ENCODE data around the gene BCAT1.

BCAT1 gene

DNA sequence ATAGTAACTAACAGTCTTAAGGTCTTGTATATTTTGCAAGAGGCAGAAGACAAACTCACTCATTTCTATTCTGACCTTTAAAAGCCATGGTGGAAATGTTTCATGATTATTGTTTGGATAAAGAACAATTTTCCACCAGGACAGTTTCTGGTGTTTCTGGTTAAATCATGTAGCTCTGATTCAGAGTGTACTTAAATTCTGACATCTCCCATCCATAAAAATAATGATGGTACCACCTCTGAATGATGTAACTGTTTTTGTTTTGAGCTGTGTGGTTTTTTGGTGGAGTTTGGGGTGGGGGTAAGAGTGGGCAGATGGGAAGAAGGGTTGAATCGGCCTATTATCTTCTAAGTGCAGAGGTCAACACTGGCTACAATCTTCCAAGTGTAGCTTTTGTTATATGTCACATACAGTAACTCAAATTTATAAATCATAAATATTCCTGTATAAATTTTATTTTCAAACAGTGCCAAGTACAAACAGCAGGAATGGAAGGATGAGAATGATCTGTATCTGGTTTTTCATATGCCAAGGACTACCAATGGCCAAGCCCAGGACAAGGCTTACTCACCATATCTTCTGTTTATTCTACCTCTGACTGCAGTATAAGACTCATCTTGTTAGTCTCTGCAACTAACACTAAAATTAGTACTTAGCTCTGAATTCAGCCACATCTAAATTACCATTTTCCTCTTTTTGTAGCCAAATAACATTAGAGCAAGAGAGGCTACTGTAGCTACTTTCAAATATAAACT, 108.7 kb downstream of the BCAT1 start:
- no peaks in the 10 kb centered on the region for H3K9me3 ChIP-seq
- no peak overlapping the region for H3K4me3 ChIP-seq (ENCODE audit: low read depth in 1 of 2, low read length in 1 of 2)
- no peaks in the 10 kb centered on the region for H3K27me3 ChIP-seq
- no peaks in the 10 kb centered on the region for H3K36me3 ChIP-seq
- H3K27ac ChIP-seq = no peak overlapping the region
- H3K4me1 ChIP-seq (ENCODE audit: control insufficient read depth in 1 of 2, insufficient read depth in 1 of 2, low read depth in 1 of 2, low read length in 1 of 2) = peaks cover 4 to 8% of the 10 kb centered on the region in 2 experiments
- TF ChIP-seq, protein P1, sequence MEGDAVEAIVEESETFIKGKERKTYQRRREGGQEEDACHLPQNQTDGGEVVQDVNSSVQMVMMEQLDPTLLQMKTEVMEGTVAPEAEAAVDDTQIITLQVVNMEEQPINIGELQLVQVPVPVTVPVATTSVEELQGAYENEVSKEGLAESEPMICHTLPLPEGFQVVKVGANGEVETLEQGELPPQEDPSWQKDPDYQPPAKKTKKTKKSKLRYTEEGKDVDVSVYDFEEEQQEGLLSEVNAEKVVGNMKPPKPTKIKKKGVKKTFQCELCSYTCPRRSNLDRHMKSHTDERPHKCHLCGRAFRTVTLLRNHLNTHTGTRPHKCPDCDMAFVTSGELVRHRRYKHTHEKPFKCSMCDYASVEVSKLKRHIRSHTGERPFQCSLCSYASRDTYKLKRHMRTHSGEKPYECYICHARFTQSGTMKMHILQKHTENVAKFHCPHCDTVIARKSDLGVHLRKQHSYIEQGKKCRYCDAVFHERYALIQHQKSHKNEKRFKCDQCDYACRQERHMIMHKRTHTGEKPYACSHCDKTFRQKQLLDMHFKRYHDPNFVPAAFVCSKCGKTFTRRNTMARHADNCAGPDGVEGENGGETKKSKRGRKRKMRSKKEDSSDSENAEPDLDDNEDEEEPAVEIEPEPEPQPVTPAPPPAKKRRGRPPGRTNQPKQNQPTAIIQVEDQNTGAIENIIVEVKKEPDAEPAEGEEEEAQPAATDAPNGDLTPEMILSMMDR (IDR thresholded peaks at IDR 0.05) = no peak

DNA sequence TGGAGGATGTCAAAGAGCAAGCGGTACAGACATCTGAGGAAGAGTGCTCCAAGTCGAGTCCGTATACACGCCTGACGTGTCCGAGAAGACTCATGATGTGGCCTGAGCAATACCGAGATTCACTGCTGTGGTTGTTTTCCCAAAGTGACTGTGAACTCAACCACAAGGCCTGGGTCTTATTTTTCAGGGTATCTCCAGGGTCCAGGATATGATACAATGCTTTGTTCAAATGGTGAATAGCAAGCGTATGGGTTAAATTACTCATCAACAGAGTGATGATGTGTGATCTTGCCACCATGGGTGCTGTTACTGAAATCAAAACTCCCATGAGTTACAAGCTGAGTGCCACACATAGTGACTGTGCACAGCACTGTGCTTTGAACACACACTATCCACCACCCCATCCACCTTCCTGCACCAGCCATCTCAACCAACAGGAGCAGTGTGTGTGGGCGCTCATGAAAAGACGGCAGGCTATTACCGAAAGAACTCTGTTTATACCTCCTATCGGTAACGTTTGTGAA, 109.6 kb downstream of the BCAT1 start:
- TF ChIP-seq, protein P1 (IDR thresholded peaks at IDR 0.05) = no peak
- Histone ChIP-seq H3K27ac (no peak overlapping the region), H3K4me3 (ENCODE audit: low read depth in 1 of 2, low read length in 1 of 2) (no peak overlapping the region), H3K27me3 (no peaks in the 10 kb centered on the region), H3K36me3 (no peaks in the 10 kb centered on the region), H3K9me3 (no peaks in the 10 kb centered on the region), H3K4me1 (ENCODE audit: control insufficient read depth in 1 of 2, insufficient read depth in 1 of 2, low read depth in 1 of 2, low read length in 1 of 2) (peaks cover 4 to 8% of the 10 kb centered on the region in 2 experiments)

DNA sequence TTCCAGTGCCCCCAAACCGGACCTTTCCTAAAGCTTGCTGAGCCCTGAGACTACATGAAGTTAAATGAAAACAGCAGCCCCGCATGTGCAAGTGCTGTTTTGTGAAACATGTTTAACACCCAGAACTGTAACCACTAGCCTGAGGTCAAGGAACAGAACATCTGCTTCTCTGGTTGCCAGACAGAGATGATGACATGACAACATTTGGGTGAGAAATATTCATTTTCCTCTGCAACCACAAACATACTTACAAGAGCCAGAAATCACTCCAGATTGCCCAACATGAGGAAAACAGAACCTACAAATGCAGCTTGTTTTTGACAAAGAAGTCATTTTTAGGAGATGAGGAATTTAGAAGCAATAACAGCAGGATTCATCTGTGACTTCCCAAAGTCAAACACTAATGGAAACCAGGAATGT, 110.4 kb downstream of the BCAT1 start:
- H3K27me3 ChIP-seq = no peaks in the 10 kb centered on the region
- peaks cover 4 to 8% of the 10 kb centered on the region in 2 experiments for H3K4me1 ChIP-seq (ENCODE audit: control insufficient read depth in 1 of 2, insufficient read depth in 1 of 2, low read depth in 1 of 2, low read length in 1 of 2)
- no peaks in the 10 kb centered on the region for H3K9me3 ChIP-seq
- H3K36me3 ChIP-seq = no peaks in the 10 kb centered on the region
- no peak overlapping the region for H3K27ac ChIP-seq
- TF ChIP-seq, protein P1 (IDR thresholded peaks at IDR 0.05) = no peak
- no peak overlapping the region for H3K4me3 ChIP-seq (ENCODE audit: low read depth in 1 of 2, low read length in 1 of 2)

DNA sequence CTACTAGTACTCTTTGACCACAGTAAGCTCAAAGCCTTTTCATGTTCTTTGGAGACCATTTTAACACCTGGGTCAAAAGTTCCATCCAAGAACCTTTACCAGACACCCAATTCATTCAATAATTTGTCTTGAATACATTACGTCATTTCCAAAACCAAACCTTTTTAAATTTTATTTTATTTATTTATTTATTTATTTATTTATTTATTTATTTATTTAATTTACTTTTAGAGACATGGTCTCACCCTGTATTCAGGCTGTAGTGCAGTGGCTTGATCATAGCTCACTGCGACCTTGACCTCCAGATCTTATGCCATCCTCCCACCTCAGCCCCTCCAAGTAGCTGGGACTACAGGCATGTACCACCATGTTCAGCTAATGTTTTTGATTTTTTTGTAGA, 113.5 kb downstream of the BCAT1 start:
- Histone ChIP-seq H3K9me3 (no peaks in the 10 kb centered on the region), H3K4me3 (ENCODE audit: low read depth in 1 of 2, low read length in 1 of 2) (no peak overlapping the region), H3K27me3 (no peaks in the 10 kb centered on the region), H3K36me3 (no peaks in the 10 kb centered on the region), H3K4me1 (ENCODE audit: control insufficient read depth in 1 of 2, insufficient read depth in 1 of 2, low read depth in 1 of 2, low read length in 1 of 2) (peaks cover 4 to 8% of the 10 kb centered on the region in 2 experiments), H3K27ac (no peak overlapping the region)
- TF ChIP-seq, protein P1 (IDR thresholded peaks at IDR 0.05) = no peak

DNA sequence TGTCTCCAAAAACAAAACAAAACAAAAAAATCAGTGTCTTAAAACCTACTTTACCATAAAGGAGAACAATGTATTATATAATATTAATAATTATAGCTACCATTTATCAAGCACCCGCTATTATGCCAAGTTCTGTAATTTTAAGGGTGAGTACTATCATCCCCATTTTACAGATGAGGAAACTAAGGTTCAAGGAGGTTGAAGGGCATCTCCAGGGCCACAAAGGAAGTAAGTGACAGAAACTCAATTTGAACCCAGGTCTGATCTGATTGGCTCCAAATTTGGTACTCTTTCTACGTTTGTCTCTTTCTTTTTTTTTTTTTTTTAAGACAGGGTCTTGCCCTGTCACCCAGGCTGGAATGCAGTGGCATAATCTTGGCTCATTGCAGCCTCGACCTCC, 115.4 kb downstream of the BCAT1 start:
- Histone ChIP-seq H3K4me3 (ENCODE audit: low read depth in 1 of 2, low read length in 1 of 2) (no peak overlapping the region), H3K27me3 (no peaks in the 10 kb centered on the region), H3K27ac (no peak overlapping the region), H3K4me1 (ENCODE audit: control insufficient read depth in 1 of 2, insufficient read depth in 1 of 2, low read depth in 1 of 2, low read length in 1 of 2) (peaks cover 4 to 8% of the 10 kb centered on the region in 2 experiments), H3K9me3 (no peaks in the 10 kb centered on the region), H3K36me3 (no peaks in the 10 kb centered on the region)
- TF ChIP-seq, protein P1 (IDR thresholded peaks at IDR 0.05) = no peak

Data from neutrophil (primary cell).